IMR-90 (cell line): ENCODE results near the gene KIAA0408. TPM values are rescaled to one million over a fixed set of nuclear protein-coding genes. Genes with fewer than 3 reads are reported as not detected.

Experiments used
- ATAC-seq: fragments of 200-7000 bp; cut with Tn5 transposase; 2 replicates; pipeline ENCODE4 v1.9.1; 2020; ENCODE audit warnings: low read depth, mild to moderate bottlenecking, moderate library complexity
- BruUV-seq: library from RNA; stranded (reverse); fragments of 400-500 nt; replicated peaks from 2 replicates; lab custom pipeline; 2021; lab: Mats Ljungman, UMichigan
- CTCF ChIA-PET: fragments of 300-600 bp; formaldehyde crosslinking; extraction: SDS; loops from one replicate; lab custom pipeline; 2021; ENCODE audit warnings: antibody characterized with exemption; lab: Yijun Ruan, JAX
- POLR2A ChIA-PET: fragments of 300-600 bp; sonication (Branson Sonifier 250); formaldehyde crosslinking; loops from one replicate; lab custom pipeline; 2022; ENCODE audit warnings: antibody characterized with exemption; ENCODE audit not compliant: unreplicated experiment; lab: Charles Lee
- DNase-seq: peaks from one replicate; pipeline ENCODE4 v3.0.0; 2013
- H2AFZ ChIP-seq: replicated peaks from 2 replicates; pipeline ENCODE3; 2013; ENCODE audit warnings: low read length, mild to moderate bottlenecking; ENCODE audit not compliant: poor library complexity
- H2AK5ac ChIP-seq: 2 replicates; pipeline ENCODE4 v1.6.1; 2013; ENCODE audit warnings: low read depth, low read length, inconsistent platforms
- H2AK9ac ChIP-seq: replicated peaks from 2 replicates; pipeline ENCODE3; 2013; ENCODE audit warnings: mild to moderate bottlenecking, low read depth, low read length, moderate library complexity; ENCODE audit not compliant: poor library complexity
- H2BK120ac ChIP-seq: 2 replicates; pipeline ENCODE4 v1.6.1; 2013; ENCODE audit warnings: low read depth, low read length, inconsistent platforms
- H2BK15ac ChIP-seq: 3 replicates; pipeline ENCODE4 v1.6.1; 2013; ENCODE audit warnings: low read depth, low read length, inconsistent platforms
- H2BK20ac ChIP-seq: 2 replicates; pipeline ENCODE4 v1.6.1; 2013; ENCODE audit warnings: low read depth, mild to moderate bottlenecking, inconsistent platforms, low read length, moderate library complexity
- H2BK5ac ChIP-seq: 2 replicates; pipeline ENCODE4 v1.6.1; 2013; ENCODE audit warnings: mild to moderate bottlenecking, low read depth, low read length, inconsistent platforms; ENCODE audit not compliant: poor library complexity, severe bottlenecking
- H3K14ac ChIP-seq: replicated peaks from 2 replicates; pipeline ENCODE4 v1.6.1; 2013; ENCODE audit warnings: low read depth, low read length, inconsistent platforms
- H3K18ac ChIP-seq: 2 replicates; pipeline ENCODE4 v1.6.1; 2013; ENCODE audit warnings: low read depth, low read length, control low read depth
- H3K23ac ChIP-seq: 2 replicates; pipeline ENCODE4 v1.6.1; 2013; ENCODE audit warnings: low read depth, low read length, inconsistent platforms
- H3K27ac ChIP-seq: 2 replicates; pipeline ENCODE4 v1.5.1; 2013; ENCODE audit warnings: mild to moderate bottlenecking, control low read depth, low read length; ENCODE audit not compliant: insufficient read depth
- H3K27me3 ChIP-seq: 2 replicates; pipeline ENCODE4 v1.6.1; 2013; ENCODE audit warnings: low read length; ENCODE audit not compliant: control insufficient read depth, insufficient read depth
- H3K36me3 ChIP-seq: 2 replicates; pipeline ENCODE4 v1.6.1; 2013; ENCODE audit warnings: low read length, mixed read lengths; ENCODE audit not compliant: control insufficient read depth, insufficient read depth
- H3K4ac ChIP-seq: 2 replicates; pipeline ENCODE4 v1.6.1; 2013; ENCODE audit warnings: low read depth, low read length, inconsistent platforms
- H3K4me1 ChIP-seq: 2 replicates; pipeline ENCODE4 v1.6.1; 2013; ENCODE audit warnings: low read length, mixed read lengths; ENCODE audit not compliant: control insufficient read depth, insufficient read depth
- H3K4me2 ChIP-seq: 2 replicates; pipeline ENCODE4 v1.6.1; 2013; ENCODE audit warnings: low read depth, mild to moderate bottlenecking, control low read depth, low read length, moderate library complexity
- H3K4me3 ChIP-seq: 2 replicates; pipeline ENCODE4 v1.5.1; 2013; ENCODE audit warnings: low read depth, mild to moderate bottlenecking, control low read depth, low read length, moderate library complexity; ENCODE audit not compliant: insufficient read depth
- H3K56ac ChIP-seq: 2 replicates; pipeline ENCODE4 v1.6.1; 2013; ENCODE audit warnings: low read length, inconsistent platforms; ENCODE audit not compliant: insufficient read depth; ENCODE audit errors: extremely low read depth
- H3K79me1 ChIP-seq, 2 experiments: 2 replicates each; pipeline ENCODE4 v1.6.1; 2013; ENCODE audit warnings: low read length in 2 of 2, inconsistent platforms in 1 of 2, low read depth in 1 of 2
- H3K9ac ChIP-seq: 2 replicates; pipeline ENCODE4 v1.6.1; 2013; ENCODE audit warnings: low read depth, low read length, control low read depth
- H3K9me1 ChIP-seq: 2 replicates; pipeline ENCODE4 v1.6.1; 2013; ENCODE audit warnings: low read length, inconsistent platforms; ENCODE audit not compliant: insufficient read depth
- H3K9me3 ChIP-seq: 2 replicates; pipeline ENCODE4 v1.6.1; 2013; ENCODE audit warnings: low read length; ENCODE audit not compliant: control insufficient read depth, insufficient read depth
- H4K20me1 ChIP-seq: 2 replicates; pipeline ENCODE4 v1.6.1; 2013; ENCODE audit warnings: low read length, inconsistent platforms; ENCODE audit not compliant: insufficient read depth
- H4K5ac ChIP-seq: 2 replicates; pipeline ENCODE4 v1.6.1; 2013; ENCODE audit warnings: mild to moderate bottlenecking, low read depth, low read length, control low read depth
- H4K8ac ChIP-seq, 2 experiments: 2 replicates each; pipeline ENCODE4 v1.6.1; 2013; ENCODE audit warnings: low read depth in 2 of 2, low read length in 2 of 2, control low read depth in 1 of 2, inconsistent platforms in 1 of 2
- H4K91ac ChIP-seq: 2 replicates; pipeline ENCODE4 v1.6.1; 2013; ENCODE audit warnings: low read depth, low read length, inconsistent platforms; ENCODE audit not compliant: insufficient read depth
- CEBPB ChIP-seq: IDR thresholded peaks from 2 replicates; pipeline ENCODE4 v1.6.1; 2012; ENCODE audit warnings: low read depth, low read length, improper control_type of control experiment
- FOS ChIP-seq: fragments of 150-350 bp; IDR thresholded peaks from 2 replicates; pipeline ENCODE4 v1.6.1; 2016; ENCODE audit warnings: low read depth, low read length
- MXI1 ChIP-seq: IDR thresholded peaks from 2 replicates; pipeline ENCODE4 v1.6.1; 2012; ENCODE audit warnings: low read depth, mild to moderate bottlenecking, low read length, moderate library complexity, borderline replicate concordance
- USF2 ChIP-seq: fragments of 150-350 bp; IDR thresholded peaks from 2 replicates; pipeline ENCODE4 v1.6.1; 2017; ENCODE audit warnings: mild to moderate bottlenecking, antibody characterized with exemption, low read length, low read depth
- WGBS, 2 experiments: methylation state at CpG; one replicate each; pipeline versions ENCODE4 v1.1.5 to v1.1.7; 2013; ENCODE audit warnings: missing lambda C conversion rate in 2 of 2; ENCODE audit not compliant: insufficient read length in 1 of 2; ENCODE audit errors: extremely low coverage in 2 of 2; 5-methylcytosine and 5-hydroxymethylcytosine counted together
- dilution Hi-C: fragments of 300-500 bp; cut with HindIII; formaldehyde crosslinking; loops from one replicate; pipeline ENCODE4 v1.14.3; 2018; ENCODE audit warnings: low sequenced_read_pairs; ENCODE audit not compliant: unreplicated experiment
- in situ Hi-C: fragments of 300-500 bp; cut with MboI; formaldehyde crosslinking; loops from 3 replicates; pipeline ENCODE4 v1.14.3; 2019; ENCODE audit warnings: low sequenced_read_pairs, inconsistent platforms, mixed read lengths
- intact Hi-C: fragments of 100-400 bp; cut with micrococcal nuclease; formaldehyde crosslinking; loops from 2 replicates; pipeline ENCODE4 v1.10.0; 2022
- polyA plus RNA-seq, 3 experiments: library from polyadenylated mRNA; depleted of rRNA; stranded (reverse); fragments of >200 nt; gene quantifications; 2 replicates each; pipeline ENCODE4 v1.2.3, GENCODE V29; 2012; ENCODE audit warnings: low replicate concordance in 1 of 3
- total RNA-seq: library from RNA; depleted of rRNA; stranded (reverse); fragments of >200 nt; gene quantifications from 2 replicates; pipeline ENCODE4 v1.2.3, GENCODE V29; 2012

KIAA0408 gene
- total and polyA plus RNA-seq, 2 of the 4 experiments (the other 2 are of a cell fraction) = 0.90 to 2.9 TPM

- H4K5ac ChIP-seq = no peak overlapping the region
- no CpG with 5 or more reads among the region's 3 CpGs for WGBS, 2 experiments
- H3K4me3 ChIP-seq = no peak overlapping the region
- intact Hi-C loops (loop anchor here (5.0 kb wide), 1 partner anchor 33 kb away; the partner anchor contains the start of gene MTCL3), dilution Hi-C loops (no loop called here), in situ Hi-C loops (no loop called here)
- H3K27me3 ChIP-seq = no peaks in the 10 kb centered on the region
- no TSS peak for BruUV-seq
- no peak overlapping the region for H2BK120ac ChIP-seq
- DNase-seq = peak; percentile 70
- no peak overlapping the region for H3K9ac ChIP-seq
- no peak overlapping the region for H3K27ac ChIP-seq
- H3K4me1 ChIP-seq = peaks cover 4% of the 10 kb centered on the region
- no peak overlapping the region for H2BK15ac ChIP-seq
- TF ChIP-seq CEBPB (0 out of 2 replicates have a peak, but pooled peaks have one; percentile 11), USF2 (peak; percentile 72), FOS (no peak), MXI1 (peak; percentile 53; the same call in 1 of the 2 replicates)
- H3K23ac ChIP-seq = no peak overlapping the region
- H3K9me1 ChIP-seq = peaks cover 3% of the 10 kb centered on the region; the same call in 1 of the 2 replicates
- no peak overlapping the region for H3K4ac ChIP-seq
- H3K14ac ChIP-seq = no peak overlapping the region
- no peak overlapping the region for H2BK20ac ChIP-seq
- ChIA-PET CTCF (interaction anchor here (0.8 to 3.0 kb wide), 4 partner anchors 9 to 191 kb away, joined by 3 to 14 read pairs (median 4); no protein-coding TSS in a partner anchor), POLR2A (no interaction called here)
- H4K20me1 ChIP-seq = no peaks in the 10 kb centered on the region
- no peak overlapping the region for H3K56ac ChIP-seq
- H2AK5ac ChIP-seq = no peak overlapping the region
- no peak overlapping the region for H2AFZ ChIP-seq
- H4K8ac ChIP-seq = no peak overlapping the region
- H3K36me3 ChIP-seq = no peaks in the 10 kb centered on the region
- H2BK5ac ChIP-seq = no peak overlapping the region
- H3K79me1 ChIP-seq = peaks cover 0 to 3% of the 10 kb centered on the region in 2 experiments; a peak in 1 of 4 replicates
- H2AK9ac ChIP-seq = no peak overlapping the region
- no peak overlapping the region for H3K18ac ChIP-seq
- no peak overlapping the region for H4K91ac ChIP-seq
- peak overlapping the region; percentile 89 for H3K4me2 ChIP-seq
- H3K9me3 ChIP-seq = no peaks in the 10 kb centered on the region
- ATAC-seq = peak; percentile 91
These were observed 25.1 kb upstream of the KIAA0408 start for GRCh38 chr6:127484212-127484863.
